Ovary (tissue), 3 donors: Measurements from ENCODE around the gene EMX2.

ENCODE experiments used
- CTCF ChIP-seq, 3 donors: fragments of 450-650 bp in 2 of 3; fragments of 200-600 bp in 1 of 3; IDR thresholded peaks; one replicate each; pipeline versions ENCODE4 v1.5.1 to v1.8.0; 2016 to 2022; ENCODE audit warnings: antibody characterized with exemption in 3 of 3, mild to moderate bottlenecking in 1 of 3
- EP300 ChIP-seq: sonication (generic); formaldehyde crosslinking; IDR thresholded peaks from one replicate; pipeline ENCODE4 v1.6.1; 2017; ENCODE audit warnings: antibody characterized with exemption
- POLR2A ChIP-seq: fragments of 450-650 bp; IDR thresholded peaks from one replicate; pipeline ENCODE4 v1.6.1; 2017; ENCODE audit warnings: antibody characterized with exemption, mild to moderate bottlenecking, moderate library complexity
- donor health status: DM: no; HTN: no; CAD: no.

GRCh38 chr10:117587036-117587435 lies 44.5 kb downstream of the EMX2 start:
- TF ChIP-seq CTCF (IDR thresholded peaks at IDR 0.05) (no peak), POLR2A (no peak), EP300 (no peak)
